ENCODE measurements around the gene UBL3. TPM values are rescaled to one million over a fixed set of nuclear protein-coding genes. Genes with fewer than 3 reads are reported as not detected.

Gene UBL3
- total and polyA plus RNA-seq, 2 of the 8 experiments (the other 6 are each of a cell fraction or from before 2014, with no cell fraction given): 5.3 to 16.1 TPM

- ChIA-PET CTCF (ENCODE audit: partially characterized antibody) (interaction anchor here (0.7 to 1.6 kb wide), 5 partner anchors 10 to 1007 kb away, joined by 3 to 5 read pairs (median 3); no protein-coding TSS in a partner anchor), POLR2A (ENCODE audit: partially characterized antibody) (no interaction called here)
- H3K14ac ChIP-seq (ENCODE audit: insufficient read length): no peak overlapping the region
- H2AFZ ChIP-seq (ENCODE audit: low read length): peak overlapping the region; percentile 43; the same call in 1 of the 2 replicates
- H2BK12ac ChIP-seq (ENCODE audit: low read depth, low read length): no peak overlapping the region
- no peak overlapping the region for H4K5ac ChIP-seq (ENCODE audit: insufficient read length, low read depth, low read length)
- H3K4me3 ChIP-seq (ENCODE audit: extremely low read depth in 1 of 4, insufficient read depth in 2 of 4, low read depth in 3 of 4, low read length in 4 of 4): no peak overlapping the region
- no peak overlapping the region for H2BK15ac ChIP-seq (ENCODE audit: low read length)
- H3K4me1 ChIP-seq (replicated peaks in 1 of 4; ENCODE audit: control insufficient read depth in 3 of 4, insufficient read depth in 4 of 4, low read length in 3 of 4): peaks cover 0 to 6% (median 2%) of the 10 kb centered on the region in 4 experiments; a peak in 3 of 7 replicates
- no peak overlapping the region for H3K4ac ChIP-seq (replicated peaks; ENCODE audit: insufficient read length, low read depth, low read length)
- H3K4me2 ChIP-seq (ENCODE audit: insufficient read depth in 1 of 2, low read depth in 2 of 2, low read length in 2 of 2): no peak overlapping the region
- no peak overlapping the region for H4K8ac ChIP-seq (ENCODE audit: extremely low read depth, insufficient read depth, low read length)
- H3K9me3 ChIP-seq (ENCODE audit: insufficient read depth in 2 of 2, low read depth in 1 of 2, low read length in 1 of 2): no peaks in the 10 kb centered on the region
- no peaks in the 10 kb centered on the region for H3K27me3 ChIP-seq (replicated peaks in 1 of 4; ENCODE audit: control insufficient read depth in 3 of 4, extremely low read depth in 1 of 4, insufficient read depth in 3 of 4, low read length in 3 of 4)
- 77% methylated on average over 10 of the region's 10 CpGs; no CpG with 5 or more reads in 1 of the 2 experiments for WGBS, 2 experiments (ENCODE audit: extremely low coverage in 1 of 2, insufficient coverage in 1 of 2, insufficient read length in 1 of 2, insufficient replicate concordance in 2 of 2, low coverage in 1 of 2, low lambda C conversion rate in 2 of 2, missing lambda C conversion rate in 1 of 2)
- no peak overlapping the region for H2BK120ac ChIP-seq (replicated peaks; ENCODE audit: low read depth, low read length)
- TF ChIP-seq SUZ12 (IDR thresholded peaks at IDR 0.05; ENCODE audit: low read length) (no peak), MAFK (IDR thresholded peaks at IDR 0.05; ENCODE audit: low read depth, low read length) (no peak), BACH1 (IDR thresholded peaks at IDR 0.05; ENCODE audit: low read length) (no peak), KDM1A (IDR thresholded peaks at IDR 0.05; ENCODE audit: borderline replicate concordance, low read length) (no peak), RBBP5 (IDR thresholded peaks at IDR 0.05; ENCODE audit: borderline replicate concordance, low read depth, low read length) (no peak), KDM4A (IDR thresholded peaks at IDR 0.05; ENCODE audit: low read depth, low read length, severe bottlenecking) (no peak), NRF1 (IDR thresholded peaks at IDR 0.05; ENCODE audit: low read depth, low read length) (no peak), SIX5 (IDR thresholded peaks at IDR 0.05; ENCODE audit: low read depth, low read length) (no peak)
- no peak overlapping the region for H2BK20ac ChIP-seq (ENCODE audit: low read length)
- H3K18ac ChIP-seq (ENCODE audit: extremely low read depth, low read length): no peak overlapping the region
- H3K23ac ChIP-seq (ENCODE audit: insufficient read length): no peak overlapping the region
- H3K36me3 ChIP-seq (ENCODE audit: control insufficient read depth in 2 of 4, insufficient read depth in 4 of 4, low read length in 3 of 4): no peaks in the 10 kb centered on the region
- H3K79me2 ChIP-seq (ENCODE audit: control insufficient read depth in 1 of 2, insufficient read depth in 2 of 2, low read length in 2 of 2): no peaks in the 10 kb centered on the region
- no peaks in the 10 kb centered on the region for H3K23me2 ChIP-seq (ENCODE audit: low read depth, low read length)
- H3K27ac ChIP-seq (ENCODE audit: low read depth, low read length): no peak overlapping the region
- no peak overlapping the region for H3K56ac ChIP-seq (replicated peaks; ENCODE audit: insufficient read length, low read depth, low read length)
- no peaks in the 10 kb centered on the region for H3K79me1 ChIP-seq (ENCODE audit: low read depth, low read length)
- DNase-seq (ENCODE audit: low read depth in 1 of 2, low spot score in 2 of 2) (no peak), FAIRE-seq (no peak)
- H2BK5ac ChIP-seq (ENCODE audit: low read depth, low read length): no peak overlapping the region
- no peak overlapping the region for H4K91ac ChIP-seq (replicated peaks; ENCODE audit: insufficient read length, low read length)
- peaks cover 0 to 2% of the 10 kb centered on the region in 2 experiments for H4K20me1 ChIP-seq (replicated peaks in 1 of 2; ENCODE audit: control insufficient read depth in 1 of 2, insufficient read depth in 2 of 2, low read length in 2 of 2)
- no peak overlapping the region; a peak in 1 of 7 replicates for H3K9ac ChIP-seq (replicated peaks in 1 of 4; ENCODE audit: extremely low read depth in 1 of 4, low read depth in 3 of 4, low read length in 3 of 4)
- no peak overlapping the region for H2AK5ac ChIP-seq (ENCODE audit: low read depth, low read length)
These were observed 41.7 kb upstream of the UBL3 start for GRCh38 chr13:29892151-29892550.
